HCT116 (cell line): ENCODE data around the gene FOXP1. TPM values are rescaled to one million over a fixed set of nuclear protein-coding genes. Genes with fewer than 3 reads are reported as not detected.

Source experiments
- ATAC-seq: fragments of 200-7000 bp; cut with Tn5 transposase; 2 replicates; pipeline ENCODE4 v1.9.1; 2020; ENCODE audit warnings: mild to moderate bottlenecking, moderate library complexity
- BruUV-seq: library from RNA; stranded (reverse); fragments of 400-500 nt; replicated peaks from 2 replicates; lab custom pipeline; 2021; lab: Mats Ljungman, UMichigan
- CTCF ChIA-PET: fragments of 300-600 bp; sonication (Branson Sonifier 250); formaldehyde crosslinking; loops from one replicate; lab custom pipeline; 2021; ENCODE audit warnings: antibody characterized with exemption; lab: Charles Lee
- POLR2A ChIA-PET: fragments of 300-600, 350-600 bp; sonication (Branson Sonifier 250); formaldehyde crosslinking; loops from one replicate; lab custom pipeline; 2021; ENCODE audit warnings: antibody characterized with exemption; lab: Charles Lee
- RAD21 ChIA-PET, 2 experiments: fragments of 300-600 bp; sonication (Branson Sonifier 250); formaldehyde crosslinking; loops; one replicate each; lab custom pipeline; 2023; ENCODE audit warnings: low total read pairs in 2 of 2; ENCODE audit not compliant: uncharacterized antibody in 2 of 2, unreplicated experiment in 2 of 2, low non-redundant PET in 1 of 2; lab: Charles Lee
- DNase-seq: peaks from one replicate; pipeline ENCODE4 v3.0.0-alpha.2; 2010; ENCODE audit warnings: low read depth, low spot score
- H2AFZ ChIP-seq: fragments of 200-600 bp; shearing (Covaris generic), sonication (generic); 2 replicates; pipeline ENCODE4 v1.6.1; 2017; ENCODE audit warnings: low read depth, mixed run types, mixed read lengths, antibody characterized with exemption, low read length; ENCODE audit not compliant: poor library complexity, severe bottlenecking
- H3K27ac ChIP-seq: 2 replicates; pipeline ENCODE4 v1.5.1; 2012; ENCODE audit warnings: low read depth, low read length
- H3K27me3 ChIP-seq: fragments of 200-600 bp; sonication (generic); 2 replicates; pipeline ENCODE4 v1.6.1; 2016; ENCODE audit warnings: mixed run types, low read length, mixed read lengths; ENCODE audit not compliant: insufficient read depth
- H3K36me3 ChIP-seq, 2 experiments: fragments of 200-500 bp in 1 of 2; fragments of 200-600 bp in 1 of 2; sonication (Bioruptor generic) in 1 of 2; sonication (generic) in 1 of 2; 2 replicates each; pipeline versions ENCODE4 v1.5.1 to v1.6.1; 2014 to 2016; ENCODE audit warnings: low read length in 2 of 2, inconsistent platforms in 1 of 2, mixed read lengths in 1 of 2, mixed run types in 1 of 2; ENCODE audit not compliant: insufficient read depth in 2 of 2, control insufficient read depth in 1 of 2
- H3K4me1 ChIP-seq, 2 experiments: fragments of 200-600 bp in 1 of 2; sonication (generic) in 1 of 2; 2 replicates each; pipeline versions ENCODE4 v1.5.1 to v1.6.1; 2012 to 2017; ENCODE audit warnings: low read length in 2 of 2, inconsistent platforms in 1 of 2, mild to moderate bottlenecking in 1 of 2, mixed read lengths in 1 of 2, mixed run types in 1 of 2, moderate library complexity in 1 of 2; ENCODE audit not compliant: insufficient read depth in 2 of 2, control insufficient read depth in 1 of 2
- H3K4me2 ChIP-seq: fragments of 200-600 bp; sonication (generic); 2 replicates; pipeline ENCODE4 v1.6.1; 2017; ENCODE audit warnings: mixed run types, low read length, mixed read lengths
- H3K4me3 ChIP-seq, 2 experiments: fragments of 200-600 bp in 1 of 2; sonication (generic) in 1 of 2; replicated peaks in 1 of 2; 2 replicates each; pipeline ENCODE4 v1.5.1; 2011 to 2016; ENCODE audit warnings: low read length in 2 of 2, control low read depth in 1 of 2, low read depth in 1 of 2, mild to moderate bottlenecking in 1 of 2, mixed read lengths in 1 of 2, mixed run types in 1 of 2
- H3K79me2 ChIP-seq: fragments of 200-600 bp; sonication (generic); 2 replicates; pipeline ENCODE4 v1.6.1; 2017; ENCODE audit warnings: mild to moderate bottlenecking, mixed run types, low read length, moderate library complexity, mixed read lengths; ENCODE audit not compliant: insufficient read depth
- H3K9ac ChIP-seq: fragments of 200-600 bp; sonication (generic); 2 replicates; pipeline ENCODE4 v1.6.1; 2016; ENCODE audit warnings: low read length, mixed read lengths
- H3K9me2 ChIP-seq: fragments of 200-600 bp; sonication (generic), shearing (Covaris generic); 2 replicates; pipeline ENCODE4 v1.6.1; 2017; ENCODE audit warnings: mixed run types, mild to moderate bottlenecking, moderate library complexity; ENCODE audit not compliant: insufficient read depth
- H3K9me3 ChIP-seq, 2 experiments: fragments of 200-500 bp in 1 of 2; fragments of 200-600 bp in 1 of 2; sonication (Bioruptor generic) in 1 of 2; sonication (generic) in 1 of 2; 2 replicates each; pipeline ENCODE4 v1.6.1; 2014 to 2017; ENCODE audit warnings: low read length in 2 of 2, mixed read lengths in 2 of 2, inconsistent platforms in 1 of 2, low read depth in 1 of 2, mild to moderate bottlenecking in 1 of 2, mixed run types in 1 of 2, moderate library complexity in 1 of 2; ENCODE audit not compliant: control insufficient read depth in 1 of 2, insufficient read depth in 1 of 2
- H4K20me1 ChIP-seq: fragments of 200-600 bp; sonication (generic), shearing (Covaris generic); 2 replicates; pipeline ENCODE4 v1.6.1; 2017; ENCODE audit warnings: mixed run types, mild to moderate bottlenecking, moderate library complexity; ENCODE audit not compliant: insufficient read depth
- ATF3 ChIP-seq: IDR thresholded peaks from 2 replicates; pipeline ENCODE4 v1.6.1; 2012
- CBX3 ChIP-seq: IDR thresholded peaks from 2 replicates; pipeline ENCODE4 v1.6.1; 2012; ENCODE audit warnings: low read depth
- CEBPB ChIP-seq: IDR thresholded peaks from 2 replicates; pipeline ENCODE4 v1.6.1; 2012; ENCODE audit warnings: low read depth
- CTCF ChIP-seq, 3 experiments: fragments of 200-600 bp in 1 of 3; sonication (generic) in 1 of 3; IDR thresholded peaks in 2 of 3; conservative IDR thresholded peaks in 1 of 3; 2 replicates each; pipeline ENCODE4 v1.5.1; 2012 to 2017; ENCODE audit warnings: low read depth in 2 of 3, low read length in 2 of 3, antibody characterized with exemption in 1 of 3, borderline replicate concordance in 1 of 3, control low read depth in 1 of 3, mild to moderate bottlenecking in 1 of 3, mixed read lengths in 1 of 3, mixed run types in 1 of 3, moderate library complexity in 1 of 3; ENCODE audit not compliant: insufficient read depth in 1 of 3
- EGR1 ChIP-seq: IDR thresholded peaks from 2 replicates; pipeline ENCODE4 v1.6.1; 2012; ENCODE audit warnings: low read depth
- EZH2 ChIP-seq: fragments of 200-600 bp; sonication (generic); IDR thresholded peaks from 2 replicates; pipeline ENCODE4 v1.6.1; 2017; ENCODE audit warnings: antibody characterized with exemption, mixed run types
- EZH2phosphoT487 ChIP-seq: fragments of 200-600 bp; IDR thresholded peaks from 2 replicates; pipeline ENCODE4 v1.6.1; 2018; ENCODE audit warnings: antibody characterized with exemption, borderline replicate concordance
- JUND ChIP-seq: IDR thresholded peaks from 2 replicates; pipeline ENCODE4 v1.6.1; 2012
- POLR2A ChIP-seq: IDR thresholded peaks from 2 replicates; pipeline ENCODE4 v1.7.0; 2011; ENCODE audit warnings: borderline replicate concordance; ENCODE audit not compliant: insufficient read depth, insufficient read length; ENCODE audit errors: extremely low read depth
- RAD21 ChIP-seq: IDR thresholded peaks from 2 replicates; pipeline ENCODE4 v1.6.1; 2012; ENCODE audit warnings: low read depth, mild to moderate bottlenecking
- REST ChIP-seq: IDR thresholded peaks from 2 replicates; pipeline ENCODE4 v1.6.1; 2012; ENCODE audit warnings: low read depth
- SIN3A ChIP-seq: IDR thresholded peaks from 2 replicates; pipeline ENCODE4 v1.6.1; 2012; ENCODE audit warnings: low read depth
- SP1 ChIP-seq: IDR thresholded peaks from 2 replicates; pipeline ENCODE4 v1.6.1; 2012; ENCODE audit warnings: low read depth
- ZBTB33 ChIP-seq: IDR thresholded peaks from 2 replicates; pipeline ENCODE4 v1.6.1; 2011; ENCODE audit warnings: mild to moderate bottlenecking, low read length, moderate library complexity; ENCODE audit not compliant: insufficient replicate concordance; ENCODE audit errors: extremely low read depth
- ZFX ChIP-seq: fragments of 450-650 bp; IDR thresholded peaks from 2 replicates; pipeline ENCODE4 v1.6.1; 2017
- ZNF274 ChIP-seq: fragments of 200-500 bp; sonication (Bioruptor generic); IDR thresholded peaks from 2 replicates; pipeline ENCODE4 v1.6.1; 2014; ENCODE audit warnings: mild to moderate bottlenecking, low read depth, low read length, inconsistent platforms
- intact Hi-C: fragments of 100-400 bp; cut with micrococcal nuclease; formaldehyde crosslinking; loops from 2 replicates; pipeline ENCODE4 v1.10.0; 2022
- total RNA-seq: library from RNA; stranded (reverse); gene quantifications from one replicate; pipeline ENCODE4 v1.2.1, GENCODE V29; 2021; ENCODE audit not compliant: unreplicated experiment

FOXP1 gene
- total RNA-seq, 1 experiment from 2014 or later = 11.4 TPM

- RAD21 ChIA-PET = no interaction called here
- H3K4me1 ChIP-seq = peaks cover 0 to 8% of the 10 kb centered on the region in 2 experiments; a peak in 1 of 4 replicates
- no peaks in the 10 kb centered on the region for H3K9me2 ChIP-seq
- POLR2A ChIA-PET = no interaction called here
- H3K4me3 ChIP-seq = no peak overlapping the region
- no peaks in the 10 kb centered on the region for H3K27me3 ChIP-seq
- CTCF ChIA-PET = no interaction called here
- intact Hi-C loops = no loop called here
- TF ChIP-seq JUND (no peak), REST (no peak), CEBPB (no peak), POLR2A (no peak), RAD21 (no peak), ATF3 (no peak), ZBTB33 (no peak), ZNF274 (no peak), EGR1 (no peak), CTCF (IDR thresholded peaks at IDR 0.05 in 2 of 3, conservative IDR thresholded peaks at IDR 0.05 in 1 of 3; ENCODE audit: borderline replicate concordance in 1 of 3, insufficient read depth in 1 of 3, low read depth in 2 of 3, low read length in 2 of 3) (no peak), EZH2 (no peak), SP1 (no peak), SIN3A (no peak), ZFX (no peak), EZH2phosphoT487 (no peak), CBX3 (no peak)
- TF ChIP-seq, all 23 proteins: peak for 0
- BruUV-seq = no TSS peak
- ATAC-seq = no peak
- Histone ChIP-seq H2AFZ (no peak overlapping the region), H3K36me3 (no peaks in the 10 kb centered on the region), H3K9me3 (no peaks in the 10 kb centered on the region), H3K9ac (no peak overlapping the region), H3K27ac (no peak overlapping the region), H3K79me2 (no peaks in the 10 kb centered on the region), H4K20me1 (no peaks in the 10 kb centered on the region), H3K4me2 (no peak overlapping the region)
- DNase-seq = no peak
Observed at GRCh38 chr3:71104556-71104955, 479.0 kb downstream of the FOXP1 start.
